Calu3 (cell line): Measurements from ENCODE around the gene FAM222A. TPM values are rescaled to one million over a fixed set of nuclear protein-coding genes. Genes with fewer than 3 reads are reported as not detected.
A peak's percentile ranks its signal among the peaks of the same experiment; 100 is the strongest.

Experiments
- BruUV-seq: library from RNA; stranded (reverse); fragments of 400-500 nt; replicated peaks from 2 replicates; lab custom pipeline; 2021; lab: Mats Ljungman, UMichigan
- CTCF ChIA-PET: fragments of 300-600 bp; sonication (Branson Sonifier 250); formaldehyde crosslinking; loops from one replicate; lab custom pipeline; 2022; ENCODE audit warnings: antibody characterized with exemption; lab: Charles Lee
- DNase-seq: peaks from one replicate; pipeline ENCODE4 v3.0.0; 2022
- H3K27ac Mint-ChIP-seq: one replicate; pipeline ENCODE4 v1.8.0; 2022; ENCODE audit warnings: mixed read lengths; ENCODE audit not compliant: unreplicated experiment
- H3K27me3 Mint-ChIP-seq: one replicate; pipeline ENCODE4 v1.8.0; 2022; ENCODE audit warnings: mixed read lengths; ENCODE audit not compliant: unreplicated experiment
- H3K36me3 Mint-ChIP-seq: one replicate; pipeline ENCODE4 v1.8.0; 2022; ENCODE audit warnings: mild to moderate bottlenecking, moderate library complexity, mixed read lengths; ENCODE audit not compliant: insufficient read depth, unreplicated experiment
- H3K4me1 Mint-ChIP-seq: one replicate; pipeline ENCODE4 v1.8.0; 2022; ENCODE audit warnings: mild to moderate bottlenecking, low read depth, mixed read lengths; ENCODE audit not compliant: unreplicated experiment
- H3K4me3 Mint-ChIP-seq: one replicate; pipeline ENCODE4 v1.8.0; 2022; ENCODE audit warnings: mild to moderate bottlenecking, low read depth, moderate library complexity, mixed read lengths; ENCODE audit not compliant: unreplicated experiment
- H3K9me3 Mint-ChIP-seq: one replicate; pipeline ENCODE4 v1.8.0; 2022; ENCODE audit warnings: low read depth, mixed read lengths; ENCODE audit not compliant: unreplicated experiment
- intact Hi-C: fragments of 100-400 bp; cut with micrococcal nuclease; formaldehyde crosslinking; loops from one replicate; pipeline ENCODE4 v1.10.0; 2022; ENCODE audit not compliant: unreplicated experiment
- total RNA-seq: library from RNA; stranded (reverse); gene quantifications from 2 replicates; pipeline ENCODE4 v1.2.3, GENCODE V29; 2022
- TF ChIP-seq, protein P1 (sequence below): fragments of 200-600 bp; IDR thresholded peaks from one replicate; pipeline ENCODE4 v1.8.0; 2022; ENCODE audit warnings: antibody characterized with exemption; ENCODE audit not compliant: unreplicated experiment

The FAM222A gene
- total RNA-seq, 1 experiment from 2014 or later = 2.4 TPM

DNA sequence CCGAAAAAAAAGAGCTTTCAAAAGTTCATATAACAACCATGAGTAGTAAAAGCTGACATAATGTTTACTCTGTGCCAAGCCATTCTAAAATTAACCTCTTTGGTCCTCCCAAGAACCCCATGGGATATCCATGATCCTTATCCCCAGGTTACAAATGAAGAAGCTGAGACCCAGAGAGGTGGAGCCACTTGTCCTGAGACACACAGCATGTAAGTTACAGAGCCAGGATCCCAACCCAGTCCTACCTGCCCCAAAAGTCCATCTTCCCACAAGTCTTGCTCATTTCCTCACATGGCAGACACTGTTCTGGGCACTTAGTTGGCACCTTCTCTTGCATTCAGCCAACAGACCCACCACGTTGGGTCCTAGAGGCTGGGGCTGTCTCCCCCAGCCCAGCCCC, 82.4 kb downstream of the FAM222A start:
- H3K27me3 Mint-ChIP-seq = no peaks in the 10 kb centered on the region
- CTCF ChIA-PET = interaction anchor here (1.5 kb wide), 1 partner anchor 199 kb away, joined by 3 read pairs; no protein-coding TSS in a partner anchor
- no peak for DNase-seq
- H3K4me1 Mint-ChIP-seq = no peaks in the 10 kb centered on the region
- intact Hi-C loops = no loop called here
- H3K9me3 Mint-ChIP-seq = no peaks in the 10 kb centered on the region
- no peak overlapping the region for H3K27ac Mint-ChIP-seq
- peaks cover 19% of the 10 kb centered on the region for H3K36me3 Mint-ChIP-seq
- TF ChIP-seq, protein P1, sequence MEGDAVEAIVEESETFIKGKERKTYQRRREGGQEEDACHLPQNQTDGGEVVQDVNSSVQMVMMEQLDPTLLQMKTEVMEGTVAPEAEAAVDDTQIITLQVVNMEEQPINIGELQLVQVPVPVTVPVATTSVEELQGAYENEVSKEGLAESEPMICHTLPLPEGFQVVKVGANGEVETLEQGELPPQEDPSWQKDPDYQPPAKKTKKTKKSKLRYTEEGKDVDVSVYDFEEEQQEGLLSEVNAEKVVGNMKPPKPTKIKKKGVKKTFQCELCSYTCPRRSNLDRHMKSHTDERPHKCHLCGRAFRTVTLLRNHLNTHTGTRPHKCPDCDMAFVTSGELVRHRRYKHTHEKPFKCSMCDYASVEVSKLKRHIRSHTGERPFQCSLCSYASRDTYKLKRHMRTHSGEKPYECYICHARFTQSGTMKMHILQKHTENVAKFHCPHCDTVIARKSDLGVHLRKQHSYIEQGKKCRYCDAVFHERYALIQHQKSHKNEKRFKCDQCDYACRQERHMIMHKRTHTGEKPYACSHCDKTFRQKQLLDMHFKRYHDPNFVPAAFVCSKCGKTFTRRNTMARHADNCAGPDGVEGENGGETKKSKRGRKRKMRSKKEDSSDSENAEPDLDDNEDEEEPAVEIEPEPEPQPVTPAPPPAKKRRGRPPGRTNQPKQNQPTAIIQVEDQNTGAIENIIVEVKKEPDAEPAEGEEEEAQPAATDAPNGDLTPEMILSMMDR = no peak
- BruUV-seq = no TSS peak
- H3K4me3 Mint-ChIP-seq = no peak overlapping the region

DNA sequence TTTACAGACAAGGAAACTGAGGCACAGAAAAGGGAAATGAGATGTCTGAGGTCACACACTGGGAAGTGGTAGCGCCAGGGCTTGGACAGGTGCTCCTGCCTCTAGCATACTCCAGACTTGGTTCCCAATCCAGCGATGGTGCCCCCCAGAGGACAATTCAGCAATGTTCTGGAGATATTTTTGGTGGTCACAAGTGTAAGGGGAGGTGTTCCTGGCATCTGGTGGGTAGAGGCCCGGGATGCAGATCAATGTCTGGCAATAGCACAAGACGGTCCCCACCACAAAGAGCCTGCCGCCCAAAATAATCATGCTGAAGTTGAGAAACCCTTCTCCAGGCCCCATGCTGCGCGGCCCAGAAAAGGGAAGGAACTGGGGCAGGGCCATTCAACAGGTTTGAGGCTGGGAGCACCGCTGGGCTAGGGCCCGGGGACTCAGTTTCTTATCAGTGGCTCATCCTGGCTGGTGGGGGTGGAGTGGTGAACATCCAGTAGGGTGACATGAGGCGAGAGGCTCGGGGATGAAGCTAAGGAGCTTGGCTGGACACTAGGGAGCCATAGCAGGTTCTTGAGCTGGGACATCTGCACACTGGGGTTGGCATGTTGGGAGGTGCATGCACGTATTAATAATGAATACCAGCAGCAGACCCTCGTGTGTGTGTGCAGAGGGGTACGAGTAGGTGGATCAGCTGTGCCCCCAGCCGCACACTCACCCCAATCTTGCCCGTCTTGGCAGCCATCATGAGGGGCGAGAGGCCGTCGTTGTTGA, 84.5 kb downstream of the FAM222A start:
- H3K4me3 Mint-ChIP-seq = no peak overlapping the region
- no peak overlapping the region for H3K27ac Mint-ChIP-seq
- DNase-seq = peak; percentile 40
- CTCF ChIA-PET = no interaction called here
- H3K9me3 Mint-ChIP-seq = no peaks in the 10 kb centered on the region
- TF ChIP-seq, protein P1 = no peak
- no TSS peak for BruUV-seq
- H3K27me3 Mint-ChIP-seq = no peaks in the 10 kb centered on the region
- no peaks in the 10 kb centered on the region for H3K4me1 Mint-ChIP-seq
- H3K36me3 Mint-ChIP-seq = peaks cover 16% of the 10 kb centered on the region
- intact Hi-C loops = no loop called here

DNA sequence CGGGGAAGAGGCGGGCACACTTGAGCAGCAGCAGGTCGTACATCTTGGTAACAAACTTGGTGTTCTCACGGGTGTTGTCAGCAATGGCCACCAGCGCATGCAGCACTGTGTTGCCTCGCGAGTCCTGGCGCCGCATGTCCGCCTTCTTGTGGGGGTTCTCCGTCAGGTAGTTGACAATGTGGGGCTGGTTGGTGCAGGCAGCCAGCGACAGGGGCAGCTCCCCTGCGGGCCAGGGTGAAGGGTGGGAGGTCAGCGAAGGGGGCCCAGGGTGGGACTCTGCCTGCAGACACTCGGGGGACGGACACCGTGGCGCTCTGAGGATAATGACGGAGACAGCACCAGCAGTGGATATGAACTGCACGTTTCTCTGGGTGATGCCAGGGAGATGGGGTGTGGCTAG, 85.1 kb downstream of the FAM222A start:
- intact Hi-C loops = no loop called here
- Mint-ChIP-seq H3K9me3 (no peaks in the 10 kb centered on the region), H3K27me3 (no peaks in the 10 kb centered on the region), H3K4me1 (no peaks in the 10 kb centered on the region), H3K4me3 (no peak overlapping the region), H3K36me3 (peaks cover 17% of the 10 kb centered on the region), H3K27ac (no peak overlapping the region)
- no TSS peak for BruUV-seq
- TF ChIP-seq, protein P1 = no peak
- no peak for DNase-seq
- CTCF ChIA-PET = no interaction called here

DNA sequence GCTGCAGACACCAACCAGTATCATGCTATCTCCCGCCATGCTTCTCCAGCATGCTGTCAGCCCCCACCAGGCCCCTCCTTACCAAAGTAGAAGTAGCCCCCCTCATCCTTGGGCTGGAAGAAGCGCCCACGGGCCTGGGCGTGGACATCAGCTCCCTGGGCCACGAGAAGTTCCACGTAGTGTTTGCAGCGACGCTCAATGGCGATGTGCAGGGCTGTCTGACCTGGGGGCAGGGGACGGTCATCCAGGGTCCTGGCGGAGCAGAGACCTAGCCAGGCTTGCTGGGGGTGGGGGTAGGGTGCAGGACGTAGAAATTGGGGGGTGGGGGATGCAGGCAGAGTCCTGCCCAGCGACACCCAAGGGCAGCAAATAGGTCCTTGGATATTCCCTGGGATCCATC, 86.9 kb downstream of the FAM222A start:
- CTCF ChIA-PET = no interaction called here
- BruUV-seq = no TSS peak
- DNase-seq = no peak
- TF ChIP-seq, protein P1 = no peak
- Mint-ChIP-seq H3K27me3 (no peaks in the 10 kb centered on the region), H3K36me3 (peaks cover 17% of the 10 kb centered on the region), H3K4me1 (no peaks in the 10 kb centered on the region), H3K27ac (no peak overlapping the region), H3K9me3 (no peaks in the 10 kb centered on the region), H3K4me3 (no peak overlapping the region)
- intact Hi-C loops = no loop called here
